K562 (cell line): ENCODE measurements around the gene AIFM3. TPM values are rescaled to one million over a fixed set of nuclear protein-coding genes. Genes with fewer than 3 reads are reported as not detected.

Experiments
- BHLHE40 ChIP-seq: IDR thresholded peaks from 2 replicates; pipeline ENCODE4 v1.6.1; 2011; ENCODE audit warnings: low read length, improper control_type of control experiment
- FOXK2 ChIP-seq, 2 experiments: fragments of 450-650 bp; IDR thresholded peaks in 1 of 2; conservative IDR thresholded peaks in 1 of 2; 2 replicates each; pipeline ENCODE4 v1.6.1; 2016; ENCODE audit warnings: low read depth in 2 of 2, mild to moderate bottlenecking in 1 of 2
- GTF2E2 ChIP-seq: fragments of 200-800 bp; sonication (Bioruptor generic); IDR thresholded peaks from 2 replicates; pipeline ENCODE4 v1.6.1; 2016; ENCODE audit warnings: missing genetic modification characterization, missing compliant biosample characterization
- KDM2B ChIP-seq: fragments of 250-450 bp; sonication (Bioruptor Pico); IDR thresholded peaks from 2 replicates; pipeline ENCODE4 v1.8.0; 2021; ENCODE audit warnings: mild to moderate bottlenecking, moderate library complexity
- MAFK ChIP-seq: IDR thresholded peaks from 2 replicates; pipeline ENCODE4 v1.6.1; 2011; ENCODE audit warnings: low read length, improper control_type of control experiment
- MED1 ChIP-seq: sonication (generic); formaldehyde crosslinking; IDR thresholded peaks from 2 replicates; pipeline ENCODE4 v1.8.1; 2023; ENCODE audit warnings: missing genetic modification reagents, borderline replicate concordance
- MEIS2 ChIP-seq: fragments of 450-650 bp; IDR thresholded peaks from 2 replicates; pipeline ENCODE4 v1.6.1; 2014; ENCODE audit warnings: mild to moderate bottlenecking; ENCODE audit not compliant: partially characterized antibody
- MYC ChIP-seq, 2 experiments: fragments of 250-450 bp in 1 of 2; sonication (Bioruptor Pico) in 1 of 2; IDR thresholded peaks; 2 replicates each; pipeline versions ENCODE4 v1.5.1 to v1.6.1; 2012 to 2021; ENCODE audit warnings: low read depth in 2 of 2, borderline replicate concordance in 1 of 2, improper control_type of control experiment in 1 of 2, low read length in 1 of 2, mild to moderate bottlenecking in 1 of 2, moderate library complexity in 1 of 2
- PHB ChIP-seq: fragments of 250-450 bp; sonication (Bioruptor Pico); IDR thresholded peaks from 2 replicates; pipeline ENCODE4 v1.5.0; 2021
- PHF21A ChIP-seq: fragments of 450-650 bp; IDR thresholded peaks from 2 replicates; pipeline ENCODE4 v1.6.1; 2017; ENCODE audit warnings: low read depth, borderline replicate concordance
- POLR2AphosphoS2 ChIP-seq: IDR thresholded peaks from 2 replicates; pipeline ENCODE4 v1.6.1; 2012; ENCODE audit warnings: low read length, improper control_type of control experiment
- SMAD1 ChIP-seq: fragments of 150-350 bp; IDR thresholded peaks from 2 replicates; pipeline ENCODE4 v1.6.1; 2014; ENCODE audit warnings: low read length, low read depth; ENCODE audit not compliant: partially characterized antibody
- TAF1 ChIP-seq: IDR thresholded peaks from 2 replicates; pipeline ENCODE4 v1.6.1; 2011; ENCODE audit warnings: mild to moderate bottlenecking, low read length, moderate library complexity; ENCODE audit not compliant: insufficient read depth, control insufficient read depth, severe bottlenecking; ENCODE audit errors: extremely low read depth
- WHSC1 ChIP-seq: IDR thresholded peaks from one replicate; pipeline ENCODE4 v1.6.1; 2012; ENCODE audit warnings: low read length, control low read depth, inconsistent platforms
- ZNF140 ChIP-seq: fragments of 250-450 bp; sonication (Bioruptor Pico); IDR thresholded peaks from 2 replicates; pipeline ENCODE4 v1.8.0; 2021; ENCODE audit warnings: moderate library complexity, mild to moderate bottlenecking, inconsistent platforms
- ZNF699 ChIP-seq: fragments of 250-450 bp; sonication (Bioruptor Pico); IDR thresholded peaks from 2 replicates; pipeline ENCODE4 v1.8.0; 2021; ENCODE audit warnings: mild to moderate bottlenecking, moderate library complexity; ENCODE audit not compliant: insufficient replicate concordance
- polyA plus RNA-seq, 8 experiments: library from polyadenylated mRNA; depleted of rRNA in 4 of 8; stranded (reverse) in 5 of 8; unstranded in 3 of 8; fragments of >200 nt; fragmentation: Nextera tagmentation in 2 of 8; fragmentation: Illumina TruSeq in 1 of 8; extraction: Ambion mirVana in 2 of 8; extraction: Trizol in 1 of 8; gene quantifications; 2 replicates each; pipeline versions ENCODE4 v1.2.1 to v1.2.3, GENCODE V29; 2011 to 2014; ENCODE audit warnings: inconsistent platforms in 1 of 8, missing spikeins in 1 of 8
- total RNA-seq, 7 experiments: library from RNA; depleted of rRNA in 6 of 7; stranded (reverse); fragments of >200 nt in 6 of 7; fragmentation: Illumina TruSeq in 2 of 7; extraction: Trizol in 2 of 7; gene quantifications; 2 replicates each; pipeline versions ENCODE4 v1.2.1 to v1.2.3, GENCODE V29; 2011 to 2021; ENCODE audit warnings: low replicate concordance in 1 of 7
- TF ChIP-seq, protein P1 (sequence below): fragments of 250-450 bp; sonication (Bioruptor Pico); IDR thresholded peaks from 2 replicates; pipeline ENCODE4 v1.4.0; 2020; ENCODE audit warnings: mild to moderate bottlenecking, moderate library complexity
- TF ChIP-seq, protein P2 (sequence below): fragments of 250-450 bp; sonication (Bioruptor Pico); IDR thresholded peaks from 2 replicates; pipeline ENCODE4 v1.4.0; 2020

Gene AIFM3
- total and polyA plus RNA-seq, 9 of the 15 experiments (the other 6 are each of a cell fraction or from before 2014, with no cell fraction given) = 0.03 to 0.20 (median 0.07) TPM; not detected in 1

DNA sequence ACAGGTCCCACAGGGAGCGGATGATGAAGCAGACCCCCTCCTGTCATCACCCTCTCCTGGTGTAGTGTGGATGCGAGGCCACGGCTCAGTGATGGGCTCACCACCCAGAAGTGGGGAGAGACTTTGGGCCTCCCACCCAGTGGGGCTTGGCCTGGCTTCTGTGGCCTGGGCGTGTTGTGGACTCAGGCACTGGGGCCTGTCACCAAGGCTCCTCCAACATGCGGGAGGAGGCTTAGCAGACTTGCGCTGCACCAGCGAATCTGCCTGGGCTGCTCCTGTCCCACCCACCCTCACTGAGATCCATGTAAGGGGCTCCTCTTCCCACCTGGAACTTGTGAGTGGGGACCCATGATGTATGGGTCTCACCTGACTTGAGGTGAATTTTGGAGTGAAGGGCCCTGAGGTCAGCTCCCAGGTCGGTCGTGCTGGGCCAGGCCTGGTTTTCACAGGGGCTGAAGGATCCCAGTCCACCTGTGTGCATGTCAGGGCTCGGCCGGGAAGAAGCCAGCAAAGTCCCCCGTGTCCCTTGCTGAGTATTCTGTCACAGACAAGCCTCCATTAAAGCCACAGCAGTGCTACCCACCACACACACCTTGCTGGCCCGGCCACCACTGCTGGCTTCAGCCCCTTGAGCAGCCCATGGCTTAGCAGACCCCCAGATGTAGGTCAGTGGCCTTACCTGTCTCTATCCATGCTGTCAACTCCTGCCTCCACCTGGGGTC is 30.6 kb downstream of the AIFM3 start (continued):
- no peak for TF ChIP-seq GTF2E2 (tag)
- no peak for TF ChIP-seq ZNF140 (CRISPR knock-in tag)
- TF ChIP-seq MED1 (CRISPR knock-in tag) = no peak
- TF ChIP-seq SMAD1 = peak; percentile 55
- no peak for TF ChIP-seq KDM2B (CRISPR knock-in tag)
- TF ChIP-seq POLR2AphosphoS2 = peak; percentile 9; the same call in 1 of the 2 replicates
- TF ChIP-seq WHSC1 = peak; percentile 15
- TF ChIP-seq, protein P1, sequence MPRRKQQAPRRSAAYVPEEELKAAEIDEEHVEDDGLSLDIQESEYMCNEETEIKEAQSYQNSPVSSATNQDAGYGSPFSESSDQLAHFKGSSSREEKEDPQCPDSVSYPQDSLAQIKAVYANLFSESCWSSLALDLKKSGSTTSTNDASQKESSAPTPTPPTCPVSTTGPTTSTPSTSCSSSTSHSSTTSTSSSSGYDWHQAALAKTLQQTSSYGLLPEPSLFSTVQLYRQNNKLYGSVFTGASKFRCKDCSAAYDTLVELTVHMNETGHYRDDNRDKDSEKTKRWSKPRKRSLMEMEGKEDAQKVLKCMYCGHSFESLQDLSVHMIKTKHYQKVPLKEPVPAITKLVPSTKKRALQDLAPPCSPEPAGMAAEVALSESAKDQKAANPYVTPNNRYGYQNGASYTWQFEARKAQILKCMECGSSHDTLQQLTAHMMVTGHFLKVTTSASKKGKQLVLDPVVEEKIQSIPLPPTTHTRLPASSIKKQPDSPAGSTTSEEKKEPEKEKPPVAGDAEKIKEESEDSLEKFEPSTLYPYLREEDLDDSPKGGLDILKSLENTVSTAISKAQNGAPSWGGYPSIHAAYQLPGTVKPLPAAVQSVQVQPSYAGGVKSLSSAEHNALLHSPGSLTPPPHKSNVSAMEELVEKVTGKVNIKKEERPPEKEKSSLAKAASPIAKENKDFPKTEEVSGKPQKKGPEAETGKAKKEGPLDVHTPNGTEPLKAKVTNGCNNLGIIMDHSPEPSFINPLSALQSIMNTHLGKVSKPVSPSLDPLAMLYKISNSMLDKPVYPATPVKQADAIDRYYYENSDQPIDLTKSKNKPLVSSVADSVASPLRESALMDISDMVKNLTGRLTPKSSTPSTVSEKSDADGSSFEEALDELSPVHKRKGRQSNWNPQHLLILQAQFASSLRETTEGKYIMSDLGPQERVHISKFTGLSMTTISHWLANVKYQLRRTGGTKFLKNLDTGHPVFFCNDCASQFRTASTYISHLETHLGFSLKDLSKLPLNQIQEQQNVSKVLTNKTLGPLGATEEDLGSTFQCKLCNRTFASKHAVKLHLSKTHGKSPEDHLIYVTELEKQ = 0 out of 2 replicates have a peak, but pooled peaks have one; percentile 28
- TF ChIP-seq PHF21A = no peak
- no peak for TF ChIP-seq FOXK2 (conservative IDR thresholded peaks at IDR 0.05 in 1 of 2, IDR thresholded peaks at IDR 0.05 in 1 of 2; ENCODE audit: low read depth in 2 of 2)
- no peak for TF ChIP-seq MYC (IDR thresholded peaks at IDR 0.05; ENCODE audit: low read depth, low read length)
- peak; percentile 58 for TF ChIP-seq MYC (CRISPR knock-in tag; IDR thresholded peaks at IDR 0.05; ENCODE audit: borderline replicate concordance, low read depth)
- no peak for TF ChIP-seq MEIS2
- no peak for TF ChIP-seq TAF1
- no peak for TF ChIP-seq PHB (CRISPR knock-in tag)
- no peak for TF ChIP-seq BHLHE40
- no peak for TF ChIP-seq MAFK
- TF ChIP-seq ZNF699 (CRISPR knock-in tag) = no peak
- TF ChIP-seq, protein P2, sequence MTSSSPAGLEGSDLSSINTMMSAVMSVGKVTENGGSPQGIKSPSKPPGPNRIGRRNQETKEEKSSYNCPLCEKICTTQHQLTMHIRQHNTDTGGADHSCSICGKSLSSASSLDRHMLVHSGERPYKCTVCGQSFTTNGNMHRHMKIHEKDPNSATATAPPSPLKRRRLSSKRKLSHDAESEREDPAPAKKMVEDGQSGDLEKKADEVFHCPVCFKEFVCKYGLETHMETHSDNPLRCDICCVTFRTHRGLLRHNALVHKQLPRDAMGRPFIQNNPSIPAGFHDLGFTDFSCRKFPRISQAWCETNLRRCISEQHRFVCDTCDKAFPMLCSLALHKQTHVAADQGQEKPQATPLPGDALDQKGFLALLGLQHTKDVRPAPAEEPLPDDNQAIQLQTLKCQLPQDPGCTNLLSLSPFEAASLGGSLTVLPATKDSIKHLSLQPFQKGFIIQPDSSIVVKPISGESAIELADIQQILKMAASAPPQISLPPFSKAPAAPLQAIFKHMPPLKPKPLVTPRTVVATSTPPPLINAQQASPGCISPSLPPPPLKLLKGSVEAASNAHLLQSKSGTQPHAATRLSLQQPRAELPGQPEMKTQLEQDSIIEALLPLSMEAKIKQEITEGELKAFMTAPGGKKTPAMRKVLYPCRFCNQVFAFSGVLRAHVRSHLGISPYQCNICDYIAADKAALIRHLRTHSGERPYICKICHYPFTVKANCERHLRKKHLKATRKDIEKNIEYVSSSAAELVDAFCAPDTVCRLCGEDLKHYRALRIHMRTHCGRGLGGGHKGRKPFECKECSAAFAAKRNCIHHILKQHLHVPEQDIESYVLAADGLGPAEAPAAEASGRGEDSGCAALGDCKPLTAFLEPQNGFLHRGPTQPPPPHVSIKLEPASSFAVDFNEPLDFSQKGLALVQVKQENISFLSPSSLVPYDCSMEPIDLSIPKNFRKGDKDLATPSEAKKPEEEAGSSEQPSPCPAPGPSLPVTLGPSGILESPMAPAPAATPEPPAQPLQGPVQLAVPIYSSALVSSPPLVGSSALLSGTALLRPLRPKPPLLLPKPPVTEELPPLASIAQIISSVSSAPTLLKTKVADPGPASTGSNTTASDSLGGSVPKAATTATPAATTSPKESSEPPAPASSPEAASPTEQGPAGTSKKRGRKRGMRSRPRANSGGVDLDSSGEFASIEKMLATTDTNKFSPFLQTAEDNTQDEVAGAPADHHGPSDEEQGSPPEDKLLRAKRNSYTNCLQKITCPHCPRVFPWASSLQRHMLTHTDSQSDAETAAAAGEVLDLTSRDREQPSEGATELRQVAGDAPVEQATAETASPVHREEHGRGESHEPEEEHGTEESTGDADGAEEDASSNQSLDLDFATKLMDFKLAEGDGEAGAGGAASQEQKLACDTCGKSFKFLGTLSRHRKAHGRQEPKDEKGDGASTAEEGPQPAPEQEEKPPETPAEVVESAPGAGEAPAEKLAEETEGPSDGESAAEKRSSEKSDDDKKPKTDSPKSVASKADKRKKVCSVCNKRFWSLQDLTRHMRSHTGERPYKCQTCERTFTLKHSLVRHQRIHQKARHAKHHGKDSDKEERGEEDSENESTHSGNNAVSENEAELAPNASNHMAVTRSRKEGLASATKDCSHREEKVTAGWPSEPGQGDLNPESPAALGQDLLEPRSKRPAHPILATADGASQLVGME (CRISPR knock-in tag) = peak; percentile 21; the same call in 1 of the 2 replicates
